Glomerular visceral epithelial cell (primary cell): ENCODE results near the gene PDCD5.
"Not testable (repeated sequence)": the region's sequence is repeated elsewhere in the genome, so short reads cannot be mapped to it uniquely, and the experiment has no call there.

Experiments used
- DNase-seq: peaks from one replicate; pipeline ENCODE4 v3.0.0-alpha.2; 2016; ENCODE audit errors: extremely low spot score

The PDCD5 gene

GRCh38 chr19:32576790-32577189, 4.2 kb upstream of the PDCD5 start:
- no peak for DNase-seq

GRCh38 chr19:32580353-32580900, 563 bp upstream of the PDCD5 start:
- no peak for DNase-seq

GRCh38 chr19:32581705-32582179, 752 bp downstream of the PDCD5 start:
- peak; percentile 52 for DNase-seq

GRCh38 chr19:32587747-32588504, 6.9 kb downstream of the PDCD5 start:
- not testable (repeated sequence) for DNase-seq

- DNase-seq, result no peak
These were observed 13.0 kb downstream of the PDCD5 start for GRCh38 chr19:32594021-32594420.

GRCh38 chr19:32595491-32595890, 14.5 kb downstream of the PDCD5 start:
- no peak for DNase-seq

GRCh38 chr19:32598022-32598421, 17.0 kb downstream of the PDCD5 start:
- DNase-seq, result no peak

- DNase-seq, result no peak
These were observed 18.3 kb downstream of the PDCD5 start for GRCh38 chr19:32599258-32599657.

GRCh38 chr19:32599736-32600157, 18.8 kb downstream of the PDCD5 start:
- DNase-seq, result peak; percentile 51

GRCh38 chr19:32603961-32604360, 23.0 kb downstream of the PDCD5 start:
- no peak for DNase-seq

- no peak for DNase-seq
These were observed 24.6 kb downstream of the PDCD5 start for GRCh38 chr19:32605544-32605943.

GRCh38 chr19:32606289-32606688, 25.3 kb downstream of the PDCD5 start:
- no peak for DNase-seq

GRCh38 chr19:32607479-32607878, 26.5 kb downstream of the PDCD5 start:
- DNase-seq, result no peak

GRCh38 chr19:32611161-32611560, 30.2 kb downstream of the PDCD5 start:
- DNase-seq, result no peak

GRCh38 chr19:32613008-32613407, 32.0 kb downstream of the PDCD5 start:
- no peak for DNase-seq

- DNase-seq, result no peak
These were observed 33.9 kb downstream of the PDCD5 start for GRCh38 chr19:32614916-32615315.

GRCh38 chr19:32615569-32615968, 34.6 kb downstream of the PDCD5 start:
- DNase-seq, result no peak

GRCh38 chr19:32619051-32619685, 38.2 kb downstream of the PDCD5 start:
- DNase-seq, result no peak

GRCh38 chr19:32622002-32622401, 41.0 kb downstream of the PDCD5 start:
- DNase-seq, result no peak

- DNase-seq, result no peak
These were observed 43.4 kb downstream of the PDCD5 start for GRCh38 chr19:32624410-32624809.

- no peak for DNase-seq
These were observed 46.0 kb downstream of the PDCD5 start for GRCh38 chr19:32626969-32627368.

- DNase-seq, result no peak
These were observed 46.8 kb downstream of the PDCD5 start for GRCh38 chr19:32627714-32628270.

- DNase-seq, result no peak
These were observed 49.3 kb downstream of the PDCD5 start for GRCh38 chr19:32630338-32630737.
